Chondrocyte (in vitro differentiated cells): ENCODE data around the gene DAAM2. TPM values are rescaled to one million over a fixed set of nuclear protein-coding genes. Genes with fewer than 3 reads are reported as not detected.

Experiments
- DNase-seq: peaks from one replicate; pipeline ENCODE4 v3.0.0; 2021; ENCODE audit warnings: mixed read lengths, low spot score
- H3K27ac Mint-ChIP-seq: one replicate; pipeline ENCODE4 v1.8.0; 2021; ENCODE audit warnings: mild to moderate bottlenecking, moderate library complexity, mixed read lengths; ENCODE audit not compliant: unreplicated experiment
- H3K27me3 Mint-ChIP-seq: 2 replicates; pipeline ENCODE4 v1.8.0; 2021; ENCODE audit warnings: low read depth, mixed read lengths
- H3K36me3 Mint-ChIP-seq: 2 replicates; pipeline ENCODE4 v1.8.0; 2021; ENCODE audit warnings: low read depth, mixed read lengths
- H3K4me1 Mint-ChIP-seq: 2 replicates; pipeline ENCODE4 v1.8.0; 2021; ENCODE audit warnings: low read depth, mild to moderate bottlenecking, mixed read lengths
- H3K4me3 Mint-ChIP-seq: one replicate; pipeline ENCODE4 v1.8.0; 2021; ENCODE audit warnings: mild to moderate bottlenecking, moderate library complexity, mixed read lengths; ENCODE audit not compliant: unreplicated experiment
- H3K9me3 Mint-ChIP-seq: 2 replicates; pipeline ENCODE4 v1.8.0; 2021; ENCODE audit warnings: low read depth, mixed read lengths
- total RNA-seq: library from RNA; stranded (reverse); gene quantifications from 3 replicates; pipeline ENCODE4 v1.2.1, GENCODE V29; 2021
- TF ChIP-seq, protein P1 (sequence below): fragments of 200-600 bp; sonication (generic); IDR thresholded peaks from 2 replicates; pipeline ENCODE4 v1.5.0; 2021; ENCODE audit warnings: antibody characterized with exemption, mild to moderate bottlenecking, moderate library complexity

Gene DAAM2
- total RNA-seq, 1 donor from 2014 or later: 142 TPM

DNA sequence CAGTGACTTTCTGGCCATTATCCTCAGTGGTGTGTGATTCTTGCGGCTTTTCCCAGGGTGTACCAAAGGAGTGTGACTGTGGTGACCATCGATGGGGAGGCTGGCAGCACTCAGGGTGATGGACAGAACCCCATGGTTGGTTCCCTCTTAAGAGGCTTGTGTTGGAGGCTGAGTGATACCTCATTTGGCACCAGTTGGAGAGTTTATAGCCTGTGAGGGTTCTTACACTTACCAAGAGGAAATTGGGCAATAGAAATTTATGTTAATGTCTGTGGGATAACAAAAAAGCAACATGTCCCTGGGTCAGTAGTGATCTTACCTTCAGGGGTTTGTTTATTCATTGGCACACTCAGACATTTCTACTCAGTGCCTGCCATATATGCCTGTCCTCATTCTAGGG, 37.2 kb downstream of the DAAM2 start:
- Mint-ChIP-seq H3K27ac (no peak overlapping the region), H3K27me3 (no peaks in the 10 kb centered on the region), H3K36me3 (peaks cover 7% of the 10 kb centered on the region), H3K4me3 (no peak overlapping the region), H3K9me3 (no peaks in the 10 kb centered on the region), H3K4me1 (peaks cover 63% of the 10 kb centered on the region)
- TF ChIP-seq, protein P1, sequence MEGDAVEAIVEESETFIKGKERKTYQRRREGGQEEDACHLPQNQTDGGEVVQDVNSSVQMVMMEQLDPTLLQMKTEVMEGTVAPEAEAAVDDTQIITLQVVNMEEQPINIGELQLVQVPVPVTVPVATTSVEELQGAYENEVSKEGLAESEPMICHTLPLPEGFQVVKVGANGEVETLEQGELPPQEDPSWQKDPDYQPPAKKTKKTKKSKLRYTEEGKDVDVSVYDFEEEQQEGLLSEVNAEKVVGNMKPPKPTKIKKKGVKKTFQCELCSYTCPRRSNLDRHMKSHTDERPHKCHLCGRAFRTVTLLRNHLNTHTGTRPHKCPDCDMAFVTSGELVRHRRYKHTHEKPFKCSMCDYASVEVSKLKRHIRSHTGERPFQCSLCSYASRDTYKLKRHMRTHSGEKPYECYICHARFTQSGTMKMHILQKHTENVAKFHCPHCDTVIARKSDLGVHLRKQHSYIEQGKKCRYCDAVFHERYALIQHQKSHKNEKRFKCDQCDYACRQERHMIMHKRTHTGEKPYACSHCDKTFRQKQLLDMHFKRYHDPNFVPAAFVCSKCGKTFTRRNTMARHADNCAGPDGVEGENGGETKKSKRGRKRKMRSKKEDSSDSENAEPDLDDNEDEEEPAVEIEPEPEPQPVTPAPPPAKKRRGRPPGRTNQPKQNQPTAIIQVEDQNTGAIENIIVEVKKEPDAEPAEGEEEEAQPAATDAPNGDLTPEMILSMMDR: no peak
- DNase-seq: no peak

DNA sequence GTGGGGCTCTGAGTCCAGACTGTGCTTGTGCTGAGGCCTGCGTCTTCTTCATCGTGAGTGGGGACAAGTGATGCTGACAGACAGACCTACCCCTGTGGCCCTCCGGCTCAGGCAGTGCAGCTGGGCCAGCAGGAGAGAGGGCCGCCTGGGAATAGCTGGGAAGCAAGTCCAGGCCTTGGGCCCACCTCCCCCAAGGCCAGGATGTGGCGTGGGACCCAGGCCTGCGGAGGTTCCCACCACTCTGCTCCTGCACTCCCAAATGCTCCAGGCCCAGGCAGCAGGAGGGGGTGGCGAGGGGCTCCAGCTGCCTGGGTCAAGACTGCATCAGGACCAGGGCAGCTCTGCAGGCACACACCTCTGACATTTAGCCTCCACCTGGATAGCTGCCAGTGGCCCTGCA, 38.3 kb downstream of the DAAM2 start:
- Mint-ChIP-seq H3K36me3 (peaks cover 7% of the 10 kb centered on the region), H3K4me1 (peaks cover 65% of the 10 kb centered on the region), H3K27me3 (no peaks in the 10 kb centered on the region)

DNA sequence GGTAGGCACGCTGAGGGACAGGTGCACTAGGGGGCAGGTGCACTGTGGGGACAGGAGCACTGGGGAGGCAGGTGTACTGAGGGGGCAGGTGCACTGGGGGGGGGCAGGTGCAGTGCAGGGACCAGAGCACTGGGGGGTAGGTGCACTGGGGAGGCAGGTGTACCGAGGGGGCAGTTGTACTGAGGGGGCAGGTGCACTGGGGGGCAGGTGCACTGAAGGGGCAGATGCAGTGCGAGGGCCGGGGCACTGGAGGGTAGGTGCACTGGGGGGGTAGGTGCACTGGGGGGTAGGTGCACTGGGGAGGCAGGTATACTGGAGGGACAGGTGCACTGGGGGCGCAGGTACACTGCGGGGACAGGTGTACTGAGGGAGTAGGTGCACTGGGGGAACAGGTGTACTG, 39.5 kb downstream of the DAAM2 start:
- no peaks in the 10 kb centered on the region for H3K9me3 Mint-ChIP-seq
- H3K27ac Mint-ChIP-seq: no peak overlapping the region
- H3K36me3 Mint-ChIP-seq: peaks cover 7% of the 10 kb centered on the region
- H3K4me1 Mint-ChIP-seq: peaks cover 72% of the 10 kb centered on the region
- no peak for DNase-seq
- TF ChIP-seq, protein P1: no peak
- H3K4me3 Mint-ChIP-seq: no peak overlapping the region
- H3K27me3 Mint-ChIP-seq: no peaks in the 10 kb centered on the region

More for the DNA sequence above, 38.3 kb downstream of the DAAM2 start:
- TF ChIP-seq, protein P1: no peak
- no peak for DNase-seq
- Mint-ChIP-seq H3K9me3 (no peaks in the 10 kb centered on the region), H3K27ac (peak overlapping the region; percentile 41), H3K4me3 (no peak overlapping the region)

DNA sequence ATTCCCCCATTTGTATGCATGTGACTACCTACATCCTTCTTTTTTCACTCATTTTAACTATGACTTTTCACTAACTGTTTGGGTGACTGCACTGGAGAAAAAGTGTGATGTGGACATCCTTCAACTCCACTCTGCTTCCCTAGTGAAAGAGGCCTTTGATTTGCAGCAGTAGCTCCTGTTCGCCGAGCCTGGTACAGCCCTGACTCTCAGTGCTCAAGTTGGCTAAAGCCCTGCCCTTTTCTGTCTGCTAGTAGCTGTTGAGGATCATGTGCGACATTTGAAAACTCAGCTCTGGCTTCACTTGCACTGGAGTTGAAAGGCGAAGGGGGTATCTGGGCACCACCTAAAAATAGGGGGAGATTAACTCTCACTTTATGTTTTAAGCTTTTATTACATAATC, 42.1 kb downstream of the DAAM2 start:
- no peaks in the 10 kb centered on the region for H3K27me3 Mint-ChIP-seq
- no peak for DNase-seq
- TF ChIP-seq, protein P1: no peak
- H3K36me3 Mint-ChIP-seq: peaks cover 10% of the 10 kb centered on the region
- peak overlapping the region; percentile 74 for H3K27ac Mint-ChIP-seq
- no peaks in the 10 kb centered on the region for H3K9me3 Mint-ChIP-seq
- peaks cover 75% of the 10 kb centered on the region for H3K4me1 Mint-ChIP-seq
- no peak overlapping the region for H3K4me3 Mint-ChIP-seq

DNA sequence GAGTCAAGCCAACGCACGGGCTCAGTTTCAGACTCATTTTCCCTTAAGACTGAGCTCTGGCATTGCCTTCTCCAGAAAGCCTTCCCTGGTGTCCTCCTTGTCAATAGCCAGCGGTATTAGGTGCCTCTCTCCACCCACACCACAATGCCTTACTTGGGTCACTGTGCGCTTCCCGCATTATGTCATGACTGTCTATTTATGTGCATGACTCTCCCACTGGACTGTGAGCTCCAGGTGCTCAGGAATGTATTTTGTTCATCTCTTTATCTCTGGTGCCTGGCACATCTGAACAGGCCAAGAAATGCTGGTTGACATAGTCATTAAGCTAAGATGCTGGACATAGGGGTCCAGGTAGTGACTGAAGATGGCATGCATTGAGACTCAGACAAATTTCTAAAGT, 42.7 kb downstream of the DAAM2 start:
- Mint-ChIP-seq H3K27me3 (no peaks in the 10 kb centered on the region), H3K9me3 (no peaks in the 10 kb centered on the region), H3K27ac (peak overlapping the region; percentile 70), H3K4me3 (no peak overlapping the region), H3K4me1 (peaks cover 78% of the 10 kb centered on the region), H3K36me3 (peaks cover 13% of the 10 kb centered on the region)
- TF ChIP-seq, protein P1: no peak
- DNase-seq: no peak
